NOMO-1 treated with DMSO at 0.1 percent for 48 hours (cell line): ENCODE results near the gene CILP2.

Experiments used
- DNase-seq: peaks from one replicate; lab custom pipeline; 2025; ENCODE audit not compliant: unreplicated experiment; lab: John Stamatoyannopoulos, UW

Gene CILP2

DNA sequence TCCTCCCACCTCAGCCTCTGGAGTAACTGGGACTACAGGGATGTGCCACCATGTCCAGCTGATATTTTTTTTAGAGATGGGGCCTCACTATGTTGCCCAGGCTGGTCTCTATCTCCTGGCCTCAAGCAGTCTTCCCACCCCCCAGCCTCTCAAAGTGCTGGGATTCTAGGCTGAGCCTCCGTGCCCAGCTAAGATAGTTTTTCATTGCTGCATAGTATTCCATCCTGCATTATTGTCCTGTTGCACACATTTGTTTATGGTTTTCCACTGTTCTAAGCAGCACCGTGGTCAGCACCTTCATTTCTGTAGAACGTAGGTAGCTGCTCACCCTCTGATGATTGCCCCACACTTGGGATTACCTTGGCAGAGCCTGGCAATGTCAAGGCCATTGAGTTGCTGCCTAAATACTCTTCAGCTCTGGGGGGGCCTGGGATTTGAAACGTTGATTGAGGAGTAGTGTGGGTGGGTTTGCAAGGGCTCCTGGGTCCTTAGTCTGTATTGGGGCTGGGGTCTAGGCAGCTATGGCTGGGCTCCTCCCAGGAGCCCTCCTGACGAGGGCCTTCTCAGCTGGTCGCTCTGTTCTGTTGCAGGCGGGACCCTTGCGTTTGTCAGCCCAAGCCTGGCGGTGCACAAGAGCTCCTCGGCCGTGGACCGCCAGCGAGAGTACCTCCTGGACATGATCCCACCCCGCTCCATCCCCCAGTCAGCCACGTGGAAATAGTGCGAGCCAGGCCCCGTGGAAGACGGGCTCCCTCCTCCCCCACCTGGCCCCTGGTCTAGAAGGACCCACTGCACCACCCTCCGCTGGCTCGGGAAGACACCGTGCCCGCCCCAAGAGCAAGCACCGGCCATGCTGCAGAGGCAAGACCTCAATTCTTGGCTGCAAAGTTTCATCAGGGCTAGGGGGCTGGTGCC lies 33.1 kb upstream of the CILP2 start:
- no peak for DNase-seq

DNA sequence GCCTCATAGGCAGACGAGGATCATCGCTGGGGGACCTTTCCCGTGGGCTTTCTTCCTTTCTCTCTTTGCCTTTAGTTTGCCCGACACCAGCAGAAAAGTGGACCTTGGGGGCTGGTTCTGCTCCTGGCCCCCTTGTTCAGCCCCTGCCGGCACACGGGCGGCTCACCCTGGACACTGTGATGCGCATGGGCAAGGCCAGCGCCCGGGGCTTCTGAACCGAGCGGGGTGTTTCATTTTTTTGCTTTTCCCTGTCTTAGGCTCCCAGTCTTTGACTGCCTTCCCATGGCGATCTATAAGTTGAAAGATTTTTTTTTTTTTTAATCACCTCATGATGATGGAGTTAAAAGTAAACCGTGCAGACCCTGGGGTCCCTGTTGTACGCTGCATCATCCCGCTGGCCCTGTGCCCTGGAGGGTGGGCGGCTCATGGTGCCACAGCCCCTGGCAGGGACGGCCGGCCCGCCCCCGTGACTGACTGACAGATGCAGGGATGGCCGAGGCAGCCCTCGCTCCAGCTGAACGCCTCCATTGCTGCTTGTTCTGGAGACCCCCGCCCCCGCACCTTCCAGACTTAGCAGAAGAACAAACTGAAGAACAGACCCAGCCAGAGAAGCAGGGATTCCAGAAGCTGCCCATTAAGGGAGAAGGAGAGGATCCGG lies 32.3 kb upstream of the CILP2 start:
- DNase-seq = no peak

DNA sequence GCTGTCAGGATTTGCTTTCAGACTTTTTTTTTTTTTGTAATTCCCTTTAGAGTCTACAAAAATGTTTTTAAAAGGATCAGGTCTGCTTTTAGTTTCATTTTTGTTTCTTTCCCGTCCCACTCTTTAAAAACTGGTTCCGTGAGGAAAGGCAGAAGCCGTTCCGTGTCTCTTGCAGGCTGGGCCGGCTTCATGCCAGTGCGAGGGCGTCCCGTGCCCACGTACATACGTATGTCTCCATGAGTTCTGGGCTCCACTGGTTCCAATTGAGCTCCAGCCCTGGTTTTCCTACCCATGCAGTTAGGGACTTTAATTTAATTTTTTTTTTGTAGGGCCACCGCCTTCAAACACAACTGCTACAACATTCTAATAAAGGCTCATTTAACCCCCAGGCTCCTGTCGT lies 31.5 kb upstream of the CILP2 start:
- no peak for DNase-seq

DNA sequence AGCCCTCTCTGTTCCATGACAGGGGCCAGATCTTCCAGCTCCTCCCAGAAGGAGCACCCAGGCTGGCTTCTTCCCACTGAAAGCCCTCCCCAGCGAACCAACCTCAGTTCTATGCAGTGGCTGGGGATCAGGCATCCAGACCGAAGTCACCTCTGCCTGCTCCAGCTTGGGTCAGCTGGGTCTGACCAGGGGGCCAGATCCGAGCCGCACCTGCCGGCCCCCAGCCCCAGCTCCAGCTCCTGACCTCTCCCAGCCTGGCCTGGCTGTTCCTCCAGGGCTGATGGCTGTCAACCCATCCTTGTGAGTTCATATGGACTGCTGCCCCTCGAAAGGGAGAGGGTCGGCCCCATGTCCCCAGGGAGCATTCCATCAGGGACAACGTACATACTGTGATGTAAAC lies 30.7 kb upstream of the CILP2 start:
- DNase-seq = no peak

DNA sequence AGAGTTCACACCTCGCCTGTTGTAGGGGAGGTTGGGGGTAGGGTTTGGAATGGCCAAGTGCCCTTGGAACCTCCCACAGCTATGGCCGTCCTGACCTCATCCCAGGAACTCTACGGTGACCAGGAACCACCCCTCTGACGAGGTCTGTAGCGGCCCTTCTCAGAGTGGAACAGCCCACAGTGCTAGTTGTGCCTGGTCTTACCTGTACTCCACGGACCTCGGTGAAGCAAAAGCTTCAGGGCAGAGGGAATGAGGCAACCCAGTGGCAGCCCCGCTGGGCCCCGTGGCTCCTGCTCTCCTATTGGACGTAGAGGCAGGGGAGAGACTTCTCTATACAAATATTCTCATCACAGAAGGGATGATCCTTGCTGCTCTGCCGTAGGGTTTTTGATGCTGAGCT lies 29.8 kb upstream of the CILP2 start:
- no peak for DNase-seq

DNA sequence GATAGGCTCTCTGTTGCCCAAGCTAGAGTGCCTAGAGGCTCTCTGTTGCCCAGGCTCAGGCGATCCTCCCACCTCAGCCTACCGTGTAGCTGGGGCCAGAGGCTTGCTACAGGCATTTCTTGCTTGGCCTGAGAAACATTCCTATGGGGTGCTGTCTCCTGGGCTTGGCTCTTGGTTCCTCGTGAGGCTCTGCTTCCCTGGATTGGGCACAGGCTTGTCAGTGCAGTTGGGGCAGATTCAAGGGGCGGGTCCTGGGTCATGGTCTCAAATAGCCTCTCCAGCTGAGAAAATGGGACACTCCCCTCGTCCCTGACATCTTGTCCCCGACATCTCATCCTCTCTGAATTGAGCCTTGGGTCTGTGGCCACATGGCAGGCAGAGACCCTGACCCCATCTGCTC lies 27.6 kb upstream of the CILP2 start:
- no peak for DNase-seq

DNA sequence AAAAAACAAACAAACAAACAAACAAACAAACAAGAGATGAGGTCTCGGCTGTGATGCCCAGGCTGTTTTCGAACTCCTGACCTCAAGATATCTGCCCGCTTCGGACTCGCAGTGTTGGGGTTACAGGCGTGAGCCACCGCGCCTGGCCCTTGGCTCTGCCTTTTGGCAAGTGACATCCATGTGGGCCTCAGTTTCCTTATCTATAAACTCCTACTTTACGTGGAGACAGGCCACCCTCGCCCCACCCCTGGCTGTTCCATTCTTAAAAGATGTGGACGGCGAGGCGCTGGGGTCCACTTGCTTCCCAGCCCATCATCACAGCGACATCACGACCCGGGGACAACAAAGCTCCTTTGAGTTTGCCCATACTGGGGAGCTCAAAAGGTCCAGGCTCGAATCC lies 24.4 kb upstream of the CILP2 start:
- no peak for DNase-seq

DNA sequence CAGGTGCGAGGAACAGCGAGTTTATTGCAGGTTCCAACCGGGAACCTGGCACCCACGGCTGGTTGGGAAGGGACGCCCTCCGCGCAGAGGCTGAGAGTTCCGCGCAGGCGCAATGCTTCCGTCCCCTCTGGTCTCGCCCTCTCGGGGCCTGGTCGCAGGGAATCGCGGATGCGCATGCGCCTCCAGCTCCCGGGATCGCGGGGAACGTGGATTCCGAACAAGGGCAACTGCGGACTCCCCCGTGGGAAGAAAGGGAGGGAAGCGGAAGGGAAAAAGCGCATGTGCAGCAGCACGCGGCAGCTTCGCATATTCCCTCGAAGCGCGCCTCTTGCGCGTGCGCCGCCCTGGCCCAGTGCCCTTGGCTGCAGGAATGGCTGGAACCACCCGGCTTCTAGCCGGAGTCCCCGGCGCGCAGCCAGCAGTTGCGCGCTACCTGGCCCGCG lies 23.8 kb upstream of the CILP2 start:
- no peak for DNase-seq

DNA sequence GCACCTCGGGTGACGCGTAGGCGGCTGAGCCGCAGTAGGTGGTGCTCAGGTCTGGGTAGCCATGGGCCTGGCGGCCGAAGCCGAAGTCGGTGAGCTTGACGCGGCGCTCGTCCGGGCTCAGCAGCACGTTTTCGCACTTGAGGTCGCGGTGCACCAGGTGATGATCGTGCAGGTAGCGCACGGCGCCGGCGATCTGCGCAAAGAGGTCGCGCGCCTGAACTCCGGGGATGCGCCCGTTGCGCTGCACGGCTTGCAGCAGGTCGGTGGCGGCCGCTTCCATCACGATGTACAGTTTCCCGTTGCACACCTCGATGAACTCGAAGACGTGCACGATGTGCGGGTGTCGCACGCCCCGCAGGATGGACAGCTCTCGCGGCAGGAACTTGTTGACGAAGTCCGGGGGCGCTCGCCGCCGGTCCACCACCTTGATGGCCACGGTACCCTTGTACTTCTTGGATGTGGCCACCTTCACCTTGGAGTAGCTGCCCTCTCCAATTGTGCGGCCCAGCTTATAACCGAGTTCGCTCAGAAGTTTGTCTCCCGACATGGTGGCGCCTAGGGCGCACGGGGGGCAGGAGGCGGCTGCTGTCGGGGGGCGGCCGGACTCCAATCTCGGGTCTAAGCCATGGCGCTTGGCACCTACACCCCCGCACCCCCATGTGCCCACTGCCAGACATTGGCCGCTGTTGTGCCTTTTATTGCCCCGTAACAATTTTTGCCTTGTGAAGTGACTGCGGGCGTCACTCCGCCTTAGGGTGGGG lies 23.0 kb upstream of the CILP2 start, which contains the start of gene TSSK6:
TSS of gene TSSK6 (minus strand) at position 668 of the 761 bp plus-strand sequence. CDS start at position 547, 121 bp downstream.
- no peak for DNase-seq

DNA sequence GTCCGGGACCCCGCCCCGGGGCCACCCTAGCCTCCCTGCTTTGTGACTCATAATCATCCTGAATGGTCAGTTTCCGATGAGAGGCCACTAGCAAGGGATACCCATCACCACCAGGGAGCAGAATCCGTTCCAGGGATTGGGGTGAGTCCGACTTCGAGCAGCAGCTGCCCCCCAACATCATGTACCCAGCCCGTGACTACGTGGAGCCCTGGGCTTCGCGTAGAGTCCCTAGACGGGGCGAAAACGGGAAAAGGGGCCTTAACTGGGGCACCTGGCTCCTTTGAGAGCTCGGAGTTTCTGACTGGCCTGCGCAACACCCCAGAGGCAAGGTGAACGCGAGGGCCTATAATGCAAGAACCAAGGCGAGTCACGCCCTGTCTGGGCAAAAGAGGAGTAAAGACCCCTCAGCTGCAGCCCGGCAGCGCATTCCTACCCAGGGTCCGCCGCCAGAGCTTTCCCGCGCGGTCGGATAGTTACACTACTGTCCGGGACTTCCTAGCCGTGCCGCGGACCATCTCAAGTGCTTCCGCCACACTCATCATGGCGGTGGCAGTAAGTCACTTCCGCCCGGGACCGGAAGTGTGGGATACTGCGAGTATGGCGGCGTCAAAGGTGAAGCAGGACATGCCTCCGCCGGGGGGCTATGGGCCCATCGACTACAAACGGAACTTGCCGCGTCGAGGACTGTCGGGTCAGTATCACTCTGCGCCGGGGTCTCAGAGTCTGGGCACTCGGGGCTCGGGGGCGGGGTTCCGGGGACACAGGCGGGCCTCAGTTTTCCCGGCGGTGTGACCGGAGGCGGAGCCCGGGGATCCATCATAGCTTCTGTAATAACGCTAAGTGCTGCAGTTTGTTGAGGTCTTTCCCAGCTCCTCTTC lies 22.2 kb upstream of the CILP2 start, which contains the start of gene NDUFA13:
TSS of gene NDUFA13 (plus strand) at position 584 of the 878 bp plus-strand sequence. CDS start at position 598, 14 bp downstream.
- DNase-seq = peak; percentile 81

DNA sequence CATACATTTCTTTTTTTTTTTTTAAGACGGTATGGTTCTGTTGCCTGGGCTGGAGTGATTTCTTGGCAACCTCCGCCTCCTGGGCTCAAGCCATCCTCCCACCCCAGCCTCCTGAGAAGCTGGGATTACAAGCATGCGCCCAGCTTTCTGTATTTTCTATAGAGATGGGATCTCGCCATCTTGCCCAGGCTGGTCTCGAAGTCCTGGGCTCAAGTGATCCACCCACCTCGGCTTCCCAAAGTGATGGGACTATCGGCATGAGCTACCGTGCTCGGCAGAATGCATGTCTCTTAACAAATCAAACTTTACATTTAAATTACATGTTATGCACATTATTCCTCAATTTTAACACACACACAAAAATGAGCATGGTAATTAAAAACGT lies 20.8 kb upstream of the CILP2 start:
- no peak for DNase-seq

DNA sequence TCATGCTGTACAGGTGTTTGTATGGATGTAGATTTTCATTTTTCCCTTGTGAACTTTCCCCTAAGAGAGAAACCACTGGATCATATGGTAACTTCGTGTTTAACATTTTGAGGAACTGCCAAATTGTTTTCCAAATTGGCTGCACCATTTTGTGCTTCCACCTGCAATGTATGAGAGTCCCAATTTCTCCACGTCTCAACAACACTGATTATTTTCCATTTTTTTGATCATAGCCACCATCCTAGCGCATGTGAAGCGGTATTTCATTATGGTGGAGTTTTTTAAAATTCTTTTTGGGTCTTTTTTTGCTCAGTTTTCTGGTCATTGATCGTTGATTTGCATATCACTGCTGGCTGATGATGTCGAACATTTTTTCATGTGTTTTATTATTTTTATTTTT lies 17.1 kb upstream of the CILP2 start:
- DNase-seq = no peak

DNA sequence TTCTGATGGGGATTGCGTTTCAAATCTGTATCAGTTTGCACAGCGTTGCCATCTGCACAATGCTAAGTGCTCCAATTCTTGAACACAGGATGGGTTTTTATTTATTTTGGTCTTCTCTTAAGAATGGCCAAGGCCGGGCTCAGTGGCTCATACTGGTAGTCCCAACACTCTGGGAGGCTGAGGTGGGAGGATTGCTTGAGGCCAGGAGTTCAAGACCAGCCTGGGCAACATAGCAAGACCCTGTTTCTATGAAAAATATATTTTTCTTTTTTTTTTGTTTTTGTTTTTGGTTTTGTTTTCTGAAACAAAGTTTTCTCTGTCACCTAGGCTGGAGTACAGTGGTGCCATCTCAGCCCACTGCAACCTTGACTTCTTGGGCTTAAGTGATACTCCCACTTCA lies 14.9 kb upstream of the CILP2 start:
- no peak for DNase-seq

DNA sequence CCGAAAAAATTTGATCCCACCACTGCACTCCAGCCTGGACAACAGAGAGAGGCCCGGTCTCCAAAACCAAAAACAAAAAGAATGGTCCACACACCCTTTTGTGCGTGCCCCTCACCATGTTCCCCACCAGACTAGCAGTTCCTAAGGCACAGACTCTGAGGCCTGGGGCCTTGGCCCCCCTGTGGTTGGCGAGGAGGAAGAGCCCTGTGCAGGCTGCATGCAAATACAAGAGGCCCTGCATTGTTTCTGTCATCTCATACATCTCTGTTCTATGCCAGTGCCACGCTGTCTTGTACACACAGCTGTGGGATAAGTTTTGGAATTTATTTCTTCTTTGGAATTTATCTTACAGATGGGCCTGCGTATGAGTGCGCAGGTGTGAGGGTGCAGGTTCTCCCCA lies 14.0 kb upstream of the CILP2 start:
- DNase-seq = no peak

DNA sequence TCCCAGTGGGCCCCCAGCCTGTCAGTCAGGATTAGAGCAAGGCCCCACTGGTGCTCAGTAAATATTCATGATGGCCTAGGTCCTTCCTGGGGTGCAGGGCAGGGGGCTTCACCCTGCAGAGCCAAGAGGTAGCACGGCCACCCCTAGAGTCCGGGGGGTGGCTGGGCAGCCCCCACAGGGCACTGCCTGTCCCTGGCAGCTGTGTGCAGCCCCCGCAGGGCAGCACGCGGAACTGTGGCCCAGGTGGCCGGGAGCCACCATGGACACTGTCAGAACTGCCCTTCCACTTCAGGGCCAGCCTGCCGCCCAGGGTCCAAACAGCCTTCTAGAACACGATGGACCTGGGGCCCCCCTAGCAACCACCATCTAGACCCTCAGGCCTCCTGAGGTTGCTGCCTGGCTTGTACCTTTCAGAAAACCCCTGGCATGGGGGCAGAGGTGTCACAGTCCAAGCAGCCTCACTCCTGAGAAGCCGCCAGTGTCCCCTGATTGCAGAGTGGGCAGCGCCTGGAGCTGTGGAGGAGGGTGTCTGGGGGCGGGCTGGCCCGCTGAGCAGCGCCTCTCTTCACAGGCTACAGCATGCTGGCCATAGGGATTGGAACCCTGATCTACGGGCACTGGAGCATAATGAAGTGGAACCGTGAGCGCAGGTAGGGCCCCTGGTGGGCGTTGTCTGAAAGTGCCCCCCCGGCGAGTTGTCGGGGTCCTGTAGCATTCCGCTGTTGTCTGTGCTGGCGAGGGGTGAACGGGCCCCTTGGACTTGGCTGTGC lies 12.3 kb upstream of the CILP2 start:
- DNase-seq = no peak

DNA sequence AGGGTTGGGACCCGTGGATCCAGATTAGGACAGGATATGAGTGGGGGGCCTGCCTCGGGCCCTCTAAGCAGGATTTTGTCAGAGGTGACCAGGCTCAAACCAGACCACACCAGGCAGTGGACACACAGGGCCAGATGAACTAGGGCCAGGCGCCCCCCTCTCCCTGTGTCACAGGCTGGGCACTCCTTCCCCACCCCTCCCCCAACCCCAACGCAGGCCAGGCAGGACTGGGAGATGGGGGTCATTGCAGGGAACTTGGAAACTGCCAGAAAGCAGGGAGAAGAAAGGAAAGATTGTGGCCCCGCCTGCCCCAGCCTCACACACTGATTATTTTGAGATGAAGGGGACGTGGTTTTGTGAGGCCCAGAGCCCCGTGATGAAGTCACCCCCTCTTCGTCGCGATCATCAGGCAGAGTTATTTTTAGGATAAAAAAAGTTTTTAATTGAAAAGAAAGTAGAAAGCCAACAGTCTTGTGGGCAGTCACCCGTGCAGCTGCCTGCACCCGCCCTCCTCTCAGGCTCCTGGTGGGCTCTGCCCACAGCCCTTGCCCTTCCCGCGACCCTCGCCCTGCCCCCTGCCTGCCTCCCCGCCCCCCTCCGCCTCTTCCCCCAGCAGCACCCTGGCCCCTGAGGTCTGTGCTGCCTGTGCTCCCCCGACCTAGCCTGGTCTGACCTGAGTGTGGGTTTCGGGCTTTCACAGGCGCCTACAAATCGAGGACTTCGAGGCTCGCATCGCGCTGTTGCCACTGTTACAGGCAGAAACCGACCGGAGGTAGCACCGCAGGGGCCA lies 11.3 kb upstream of the CILP2 start:
- DNase-seq = no peak

DNA sequence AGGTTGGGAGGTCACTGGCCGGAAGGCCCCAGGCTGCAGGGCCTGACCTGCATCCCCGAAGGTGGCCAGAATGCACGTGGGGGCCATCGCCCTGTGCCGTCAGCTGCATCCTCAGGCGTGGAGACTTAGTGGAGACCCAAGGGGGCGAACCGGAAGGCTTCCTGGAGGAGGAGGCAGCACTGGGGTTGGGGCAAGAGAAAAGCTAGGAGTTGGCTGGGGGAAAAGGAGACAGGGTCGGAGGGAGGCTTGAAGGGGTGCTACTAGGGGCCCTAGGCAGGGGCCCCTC lies 10.8 kb upstream of the CILP2 start:
- DNase-seq = no peak

DNA sequence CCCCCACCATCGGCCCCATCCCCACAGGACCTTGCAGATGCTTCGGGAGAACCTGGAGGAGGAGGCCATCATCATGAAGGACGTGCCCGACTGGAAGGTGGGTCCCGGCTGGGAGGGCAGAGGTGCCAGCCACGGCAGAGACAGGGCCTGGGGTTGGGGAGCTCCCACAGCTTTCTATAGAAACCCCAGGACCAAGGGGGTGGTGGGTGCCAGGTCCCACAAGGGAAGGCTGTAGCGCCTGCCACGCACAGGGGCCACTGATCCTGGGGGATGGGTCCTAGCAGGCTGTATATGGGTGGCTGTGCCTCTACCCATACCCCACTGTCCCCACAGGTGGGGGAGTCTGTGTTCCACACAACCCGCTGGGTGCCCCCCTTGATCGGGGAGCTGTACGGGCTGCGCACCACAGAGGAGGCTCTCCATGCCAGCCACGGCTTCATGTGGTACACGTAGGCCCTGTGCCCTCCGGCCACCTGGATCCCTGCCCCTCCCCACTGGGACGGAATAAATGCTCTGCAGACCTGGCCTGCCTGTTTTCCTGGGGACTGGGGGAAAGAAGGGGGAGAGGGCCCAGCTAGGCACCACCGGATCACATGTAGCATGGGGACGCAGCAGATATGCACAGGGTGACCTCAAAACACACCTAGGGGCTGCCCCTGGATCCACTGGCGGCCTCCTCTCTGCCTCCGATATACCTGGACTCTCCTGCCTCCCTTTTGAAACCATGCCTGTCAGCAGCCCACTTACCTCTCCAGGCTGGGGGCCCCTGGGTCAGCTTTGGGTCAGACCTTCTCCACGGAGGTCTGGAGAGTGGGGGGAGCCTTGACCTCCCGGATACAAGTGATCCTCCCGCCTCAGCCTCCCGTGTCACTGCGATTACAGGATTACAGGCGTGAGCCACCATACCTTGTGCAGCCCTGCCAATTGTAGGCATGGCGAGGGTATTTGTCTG lies 10.1 kb upstream of the CILP2 start:
- no peak for DNase-seq
